Measurements from ENCODE around the gene GRIP2.
A peak's percentile ranks its signal among the peaks of the same experiment; 100 is the strongest.

GRIP2 gene

DNA sequence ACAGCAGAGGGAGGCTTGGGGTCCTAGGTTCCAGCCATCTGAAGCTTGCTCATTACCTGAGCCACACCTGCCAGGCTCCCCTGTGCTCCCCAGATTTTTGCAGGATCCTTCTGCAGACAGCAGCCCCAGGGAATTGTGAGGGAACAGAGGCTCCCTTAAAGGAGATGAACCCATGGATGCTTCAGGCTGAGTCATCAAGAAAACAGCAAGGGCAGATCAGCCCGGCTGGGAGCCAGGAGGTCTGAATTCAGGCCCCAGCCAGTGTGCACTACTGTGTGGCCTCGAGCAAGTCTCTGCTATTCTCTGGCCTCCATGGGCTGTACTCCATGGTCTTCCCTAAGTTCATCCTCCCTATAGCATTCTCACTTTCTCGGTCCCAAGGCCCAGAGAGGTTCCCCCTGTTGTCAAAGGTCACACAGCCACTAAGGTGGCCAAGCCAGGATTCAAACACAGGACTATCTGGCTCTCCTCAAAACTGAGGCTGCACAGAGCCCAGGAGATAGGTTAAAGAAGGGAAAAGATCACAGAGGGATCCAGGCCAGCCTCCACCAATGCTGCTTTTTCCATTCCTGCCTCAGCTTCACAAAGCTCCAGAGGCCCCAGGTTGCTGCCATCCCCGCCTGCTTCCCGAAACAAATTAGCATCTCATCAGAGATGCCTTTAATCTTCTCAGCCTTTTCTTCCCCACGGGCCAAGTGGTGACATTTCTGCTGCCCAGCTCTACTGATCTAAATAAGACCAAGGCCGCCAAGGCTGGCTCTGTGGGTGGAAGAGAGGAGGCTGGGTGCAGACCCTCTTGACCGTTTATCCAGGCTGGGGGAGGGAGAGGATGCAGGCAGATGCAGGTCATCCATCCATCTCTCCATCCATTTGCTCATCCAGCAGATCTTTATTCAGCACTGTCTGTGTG, 21.2 kb upstream of the GRIP2 start:
- DNase-seq = no peak

GRCh38 chr3:14560110-14560509, 20.0 kb upstream of the GRIP2 start:
- DNase-seq = no peak

GRCh38 chr3:14558029-14558428, 17.9 kb upstream of the GRIP2 start:
- DNase-seq = no peak

DNA sequence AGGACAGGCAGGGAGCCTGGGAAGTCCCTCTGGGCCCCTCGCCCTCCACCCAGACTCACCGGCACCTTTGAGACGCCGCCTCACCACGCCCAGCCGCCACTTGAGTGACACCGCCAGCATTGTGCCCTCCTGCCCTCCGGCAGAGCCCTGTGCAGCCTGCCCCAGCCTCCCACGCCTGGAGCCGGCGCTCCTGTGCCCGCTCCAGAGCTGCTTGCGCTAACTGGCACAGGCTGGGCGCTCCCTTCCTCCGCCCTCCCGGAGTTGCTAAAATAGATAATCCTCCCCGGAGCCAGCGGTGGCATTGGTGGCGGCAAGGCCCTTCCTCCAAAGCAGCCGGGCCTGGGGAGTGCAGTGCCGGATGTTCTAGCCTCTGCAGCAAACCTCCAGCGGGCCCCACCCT, 15.7 kb upstream of the GRIP2 start:
- peak in 1 of 2 experiments; percentile 34 for DNase-seq

DNA sequence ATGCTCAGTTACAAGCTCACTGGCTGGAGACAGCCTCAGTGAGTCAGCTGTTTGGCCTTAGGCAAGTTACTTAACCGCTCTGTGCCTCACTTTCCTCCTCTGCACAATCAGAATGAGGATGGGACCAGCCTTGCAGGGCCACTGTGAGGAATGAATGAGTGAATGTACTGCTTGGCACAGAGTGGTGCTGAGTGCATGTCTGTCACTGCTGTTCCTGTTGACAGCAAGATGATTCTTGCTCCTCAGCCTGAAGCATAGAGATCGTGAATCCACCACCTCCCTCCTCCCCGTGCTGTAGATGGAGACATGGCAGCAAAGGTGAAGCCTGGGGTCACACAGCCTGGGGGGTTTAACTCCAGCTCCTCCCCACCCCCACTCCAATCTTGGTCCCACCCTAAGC, 14.6 kb upstream of the GRIP2 start:
- DNase-seq = no peak

DNA sequence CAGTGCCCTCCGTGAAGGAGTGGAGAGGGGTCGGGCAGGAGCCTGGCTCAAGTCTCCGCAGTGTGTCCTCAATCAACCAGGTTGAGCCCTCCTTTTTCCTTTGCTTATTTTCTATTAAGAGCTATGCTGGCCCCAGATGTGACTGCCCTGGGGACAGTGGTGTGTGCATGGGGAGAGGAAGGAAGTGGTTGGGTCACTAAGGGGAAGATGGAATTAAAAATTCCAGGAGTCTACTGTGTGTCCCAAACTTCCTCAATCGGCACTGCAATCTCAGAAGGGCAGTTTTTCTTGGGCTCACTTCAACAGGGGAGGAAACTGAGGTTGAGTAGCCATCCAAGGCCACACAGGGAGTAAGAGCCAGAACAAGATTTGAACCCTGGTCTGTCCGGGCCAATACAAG, 13.7 kb upstream of the GRIP2 start:
- DNase-seq = no peak

DNA sequence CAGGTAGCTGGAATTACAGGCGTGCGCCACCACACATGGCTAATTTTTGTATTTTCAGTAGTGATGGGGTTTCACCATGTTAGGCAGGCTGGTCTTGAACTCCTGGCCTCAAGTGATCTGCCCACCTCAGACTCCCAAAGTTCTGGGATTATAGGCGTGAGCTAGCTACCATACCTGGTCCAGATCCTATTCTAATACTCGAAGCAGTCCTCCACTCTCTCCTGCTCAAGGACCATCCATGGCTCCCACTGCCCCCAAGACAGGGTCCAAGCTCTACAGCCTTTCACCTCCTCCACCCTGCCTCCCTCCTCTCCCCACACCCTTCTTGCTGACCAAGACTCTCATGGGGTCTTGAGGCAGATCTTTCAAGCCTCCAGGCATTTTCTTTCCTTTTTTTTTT, 12.6 kb upstream of the GRIP2 start:
- no peak for DNase-seq

DNA sequence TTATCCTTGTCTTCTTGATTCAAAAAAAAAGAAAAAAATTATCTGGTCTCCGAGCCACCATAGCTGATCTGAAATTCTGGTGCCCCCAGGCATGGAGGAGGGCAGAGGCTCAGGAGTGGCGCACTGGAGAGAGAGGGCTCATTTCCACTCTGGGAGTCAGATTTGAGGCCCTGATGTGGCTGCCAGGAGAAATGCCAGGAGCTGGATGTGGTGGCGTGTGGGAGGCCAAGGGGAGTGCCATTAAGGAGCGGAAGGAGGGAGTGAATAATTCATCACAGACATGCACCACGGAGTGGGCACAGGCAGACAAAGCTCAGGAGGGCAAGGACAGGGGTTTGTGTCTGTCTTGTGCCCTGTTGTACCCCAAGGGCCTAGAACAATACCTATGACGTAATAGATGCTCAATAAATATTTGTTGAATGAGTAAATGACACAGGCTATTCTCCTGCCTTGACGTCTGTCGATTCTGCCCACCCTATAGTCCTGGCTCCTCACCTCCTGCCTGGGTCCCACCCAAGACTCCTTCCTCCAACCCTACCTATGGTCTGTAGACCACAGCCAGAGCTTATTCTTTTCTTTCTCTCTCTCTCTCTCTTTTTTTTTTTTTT, 12.0 kb upstream of the GRIP2 start:
- DNase-seq = no peak

- peak in 1 of 2 experiments; percentile 6 for DNase-seq
These were observed 10.8 kb upstream of the GRIP2 start for GRCh38 chr3:14550651-14551611.

DNA sequence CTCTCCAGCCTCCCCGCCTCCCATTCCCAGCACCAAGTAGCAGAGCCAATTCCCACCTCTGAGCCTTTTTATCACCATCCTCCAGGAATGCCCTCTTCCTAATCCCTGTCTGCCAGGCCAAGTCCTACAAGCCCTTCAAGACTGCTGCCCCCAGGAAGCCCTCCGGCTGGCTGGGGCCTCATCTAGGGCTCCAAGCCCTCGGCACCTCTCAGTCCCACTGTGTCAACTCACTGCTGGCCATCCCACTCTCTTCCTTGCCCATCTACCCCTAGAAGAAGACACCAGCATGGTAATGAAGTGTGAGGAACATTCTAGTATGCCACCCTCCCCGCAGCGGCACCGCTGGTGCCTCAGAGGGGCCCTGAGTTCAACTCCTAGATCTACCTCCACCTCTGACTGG, 10.0 kb upstream of the GRIP2 start:
- DNase-seq = no peak

DNA sequence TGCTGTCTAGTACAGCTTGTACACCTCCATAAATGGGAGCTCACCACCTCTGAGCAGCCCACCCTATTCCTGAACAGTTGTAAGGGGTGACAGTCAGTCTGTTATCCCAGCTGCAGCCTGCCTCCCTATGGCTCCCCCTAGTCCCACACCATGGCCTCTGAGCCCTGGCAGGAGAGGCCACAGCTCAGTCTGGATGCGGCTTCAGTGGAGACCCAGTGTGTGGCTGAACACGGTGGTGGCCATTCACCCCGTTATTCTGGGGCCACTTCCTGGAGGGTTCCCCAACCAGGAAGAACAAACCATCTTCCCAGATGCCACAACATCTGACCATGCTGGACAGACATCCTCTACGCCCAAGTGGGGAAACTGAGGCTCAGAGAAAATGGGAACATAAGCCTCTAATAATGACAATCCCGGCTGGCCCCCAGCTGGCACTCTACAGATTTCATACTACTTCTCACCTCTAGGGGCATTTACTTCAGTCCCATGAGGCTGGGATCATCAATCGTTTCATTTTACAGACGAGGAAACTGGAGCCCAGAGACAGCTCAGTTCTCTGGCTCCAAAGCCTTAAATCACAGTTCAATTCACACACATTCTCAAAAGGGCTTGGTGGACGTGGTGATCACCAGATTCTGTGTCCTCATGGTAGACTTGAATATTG, 9.2 kb upstream of the GRIP2 start:
- DNase-seq = peak in 1 of 2 experiments; percentile 16

DNA sequence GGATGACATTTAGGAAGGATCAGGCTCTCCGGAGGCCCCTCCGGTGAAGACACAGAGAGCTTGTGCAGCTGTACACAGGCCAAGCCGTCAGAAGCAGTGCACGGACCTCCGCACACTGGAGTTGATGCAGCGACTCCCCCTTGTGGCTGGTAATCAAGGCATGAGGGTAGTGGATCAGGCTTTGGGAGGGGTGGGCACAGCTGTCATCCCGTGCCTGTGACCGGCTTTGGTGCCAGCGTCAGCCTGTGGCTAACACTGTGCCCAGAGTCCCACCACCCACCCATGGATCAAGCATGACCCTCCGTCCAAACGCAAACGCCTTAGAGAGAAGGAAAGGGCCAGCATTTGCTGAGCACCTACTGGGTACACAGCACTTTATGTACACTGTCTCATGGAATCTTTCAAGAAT, 8.2 kb upstream of the GRIP2 start:
- DNase-seq = peak; percentile 59 to 77

DNA sequence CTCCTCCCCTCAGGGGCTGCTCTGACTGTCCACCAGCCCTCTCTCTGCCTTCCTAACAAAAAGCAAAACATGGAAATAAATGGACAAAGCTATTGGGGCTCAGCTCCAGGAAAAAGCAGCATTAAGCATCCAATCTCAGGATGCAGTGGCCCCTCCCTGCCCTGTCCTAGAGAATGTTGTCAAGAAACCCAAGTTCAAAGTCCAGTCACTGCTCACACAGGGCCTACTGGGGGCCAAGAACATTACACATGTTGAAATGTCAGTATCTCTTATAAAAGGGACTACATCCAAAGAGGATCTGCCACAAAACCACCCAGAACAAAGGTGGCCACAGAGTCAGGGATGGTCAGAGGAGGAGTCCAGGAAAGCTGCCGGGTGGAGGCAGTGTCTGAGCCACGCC, 7.6 kb upstream of the GRIP2 start:
- no peak for DNase-seq

- DNase-seq = no peak
These were observed 5.9 kb upstream of the GRIP2 start for GRCh38 chr3:14546041-14546440.

DNA sequence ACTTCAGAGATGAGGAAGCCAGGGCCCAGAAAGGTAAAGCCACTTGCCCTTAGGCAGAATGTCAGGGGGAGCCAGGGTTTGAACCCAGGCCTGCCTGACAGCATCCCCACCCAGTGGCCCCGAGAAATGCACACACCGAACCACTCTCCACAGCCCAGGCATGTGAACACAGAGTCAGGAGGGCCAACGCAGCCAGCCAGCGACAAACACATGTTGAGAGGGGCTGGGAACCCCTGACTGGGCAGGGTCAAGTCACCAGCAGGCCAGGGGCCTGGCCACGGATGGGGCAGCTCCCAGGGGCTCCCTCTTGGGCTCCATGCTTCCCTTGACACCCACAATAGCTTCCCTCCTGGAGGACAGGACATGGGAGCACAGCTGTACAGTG, 5.1 kb upstream of the GRIP2 start:
- no peak for DNase-seq

DNA sequence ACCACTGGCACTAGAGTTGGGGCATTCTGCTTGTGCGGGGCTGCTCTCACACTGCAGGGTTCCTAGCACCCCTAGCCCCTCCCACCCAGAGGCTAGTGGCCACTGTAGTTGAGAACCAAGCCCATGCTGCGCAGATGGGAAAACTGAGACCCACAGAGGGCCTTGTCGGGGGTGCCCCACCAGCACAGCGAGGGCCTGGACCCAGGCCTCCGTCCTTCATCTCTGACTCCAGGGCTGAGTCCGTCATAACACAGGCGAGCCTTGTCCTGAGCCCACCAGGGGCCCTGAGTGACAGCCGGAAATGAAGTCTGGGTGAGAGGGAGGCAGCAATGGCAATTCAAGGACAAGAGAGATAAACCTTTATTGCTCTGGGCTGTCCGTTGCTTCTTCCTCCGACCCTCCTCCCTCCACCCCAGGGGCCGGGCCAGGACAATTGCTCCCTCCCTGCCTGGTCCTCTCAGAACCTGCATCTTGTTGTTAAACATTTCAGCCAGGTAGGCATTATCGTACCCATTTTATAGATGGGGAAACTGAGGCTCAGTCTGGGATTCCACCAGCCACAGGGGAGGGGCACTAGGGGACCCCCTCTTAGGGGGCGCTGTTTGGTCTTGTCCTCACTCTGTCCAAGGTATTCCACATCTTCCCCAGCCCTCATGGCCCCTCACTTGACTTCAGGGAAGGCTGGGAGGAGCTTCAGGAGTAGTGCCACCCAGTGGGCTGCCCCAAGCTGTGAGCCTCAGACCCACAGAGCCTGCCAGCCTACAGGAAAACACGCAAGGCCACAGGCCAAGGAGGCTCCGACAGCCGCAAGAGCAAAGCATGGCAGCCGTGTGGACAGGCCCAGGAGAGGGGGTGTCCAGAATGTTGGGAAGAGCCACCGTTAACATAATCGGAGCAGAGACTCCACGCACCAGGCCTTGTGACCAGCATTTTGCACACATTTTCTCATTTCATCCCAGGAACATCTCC, 4.4 kb upstream of the GRIP2 start:
- no peak for DNase-seq

GRCh38 chr3:14543446-14543845, 3.3 kb upstream of the GRIP2 start:
- peak in 1 of 2 experiments; percentile 28 for DNase-seq

GRCh38 chr3:14542656-14543055, 2.5 kb upstream of the GRIP2 start:
- no peak for DNase-seq

GRCh38 chr3:14541646-14542045, 1.5 kb upstream of the GRIP2 start:
- no peak for DNase-seq

DNA sequence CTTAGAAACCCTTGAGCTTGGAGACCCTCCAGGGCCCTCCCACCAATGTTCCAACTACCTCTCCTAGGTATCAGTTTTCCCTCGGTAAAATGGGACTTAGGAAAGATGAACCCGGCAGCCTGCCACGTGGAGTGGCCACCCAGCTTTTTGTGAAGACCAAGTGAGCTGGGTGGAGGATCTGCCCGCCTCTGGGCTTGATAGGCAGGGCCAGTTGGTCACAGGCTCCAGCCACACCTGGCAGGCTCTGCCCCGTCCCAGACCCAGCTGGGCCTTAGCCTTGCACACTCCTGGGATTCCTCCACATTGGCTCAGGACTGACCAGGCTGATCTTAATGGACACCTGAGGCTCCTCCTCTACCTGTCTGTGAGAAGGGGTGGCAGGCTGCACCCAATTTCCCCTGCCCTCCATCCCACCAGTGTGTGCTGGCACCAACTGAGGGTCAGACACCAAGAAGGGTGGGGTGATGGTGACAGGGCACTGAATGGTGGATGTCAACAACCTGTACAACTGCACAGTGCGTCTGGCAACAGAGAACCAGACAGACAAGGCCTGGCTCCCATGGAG, 761 bp upstream of the GRIP2 start:
- no peak for DNase-seq

DNA sequence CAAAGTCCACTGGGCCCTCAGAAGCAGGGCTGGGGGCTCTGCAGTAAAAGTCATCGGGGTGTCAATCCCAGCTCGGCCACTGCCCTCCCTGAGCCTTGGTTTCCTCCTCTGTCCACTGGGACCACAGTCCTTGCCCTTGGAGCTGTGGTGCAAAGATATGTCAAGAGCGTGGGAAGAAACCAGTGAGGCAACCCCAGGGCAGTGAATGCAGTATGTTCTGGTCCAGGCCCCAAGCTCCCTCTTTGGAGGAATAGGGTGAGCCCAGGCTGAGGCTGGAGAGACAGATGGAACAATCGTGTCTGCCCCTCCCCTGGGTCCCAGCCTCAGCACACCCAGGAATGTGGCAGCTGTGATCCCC, 779 bp downstream of the GRIP2 start:
- no peak for DNase-seq

Data from NCI-H524 (cell line).